ENCODE results near the gene DNAH1.

- TF ChIP-seq CTCF (optimal IDR thresholded peaks at IDR 0.05 in 1 of 3, IDR thresholded peaks at IDR 0.05 in 1 of 3, conservative IDR thresholded peaks at IDR 0.05 in 1 of 3; ENCODE audit: extremely low read depth in 1 of 3, insufficient read depth in 2 of 3, low read length in 3 of 3) (no peak), EZH2 (IDR thresholded peaks at IDR 0.05; ENCODE audit: low read length) (no peak)
These were observed 78.0 kb downstream of the DNAH1 start for GRCh38 chr3:52393959-52394670.

Measured in keratinocyte (primary cell).